Upper lobe of left lung (tissue), 4 donors: ENCODE measurements around the gene CUEDC1.

ENCODE experiments used
- POLR2A ChIP-seq, 4 donors: fragments of 450-650 bp; IDR thresholded peaks; one replicate each; pipeline ENCODE4 v1.5.1; 2016 to 2017; ENCODE audit warnings: antibody characterized with exemption in 4 of 4, mild to moderate bottlenecking in 2 of 4
- TF ChIP-seq, protein P1 (sequence below), 6 experiments: fragments of 450-650 bp in 4 of 6; fragments of 200-600 bp in 2 of 6; sonication (generic) in 2 of 6; IDR thresholded peaks; one replicate each; pipeline ENCODE4 v1.5.1; 2016 to 2019; ENCODE audit warnings: antibody characterized with exemption in 6 of 6

DNA sequence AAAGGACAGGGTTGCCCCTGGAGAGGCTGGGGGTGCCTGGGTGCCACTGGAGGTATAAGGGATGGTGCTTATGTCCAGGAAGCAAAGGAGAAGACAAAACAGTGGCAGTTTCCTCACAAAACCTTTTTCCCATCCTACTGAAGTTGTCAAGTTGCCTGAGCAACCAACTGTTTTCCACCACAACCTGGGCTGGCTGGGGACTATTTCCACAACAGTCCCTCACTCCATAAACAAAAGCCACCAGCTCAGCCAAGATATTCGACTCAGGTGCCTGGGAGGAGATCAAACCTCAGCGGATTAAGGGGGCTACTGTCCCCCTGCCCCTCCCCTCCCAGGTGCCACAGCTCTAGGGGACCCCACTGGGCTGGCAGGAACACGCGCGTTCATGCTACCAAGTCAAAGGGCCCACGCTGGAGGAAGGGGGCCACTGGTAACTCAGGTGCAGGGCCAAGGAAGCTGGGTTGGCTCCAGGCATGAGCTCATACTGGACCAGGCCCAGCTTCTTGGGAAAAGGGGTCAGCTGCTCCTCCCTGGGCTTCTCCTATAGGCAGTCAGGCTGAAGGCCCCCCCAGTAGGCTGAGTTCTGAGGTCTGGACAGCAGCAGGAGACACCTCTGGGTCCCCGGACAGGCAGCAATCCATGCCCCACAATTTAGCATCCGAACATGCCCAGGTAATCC lies 59.7 kb downstream of the CUEDC1 start:
- no peak for TF ChIP-seq POLR2A (IDR thresholded peaks at IDR 0.05)
- TF ChIP-seq, protein P1, sequence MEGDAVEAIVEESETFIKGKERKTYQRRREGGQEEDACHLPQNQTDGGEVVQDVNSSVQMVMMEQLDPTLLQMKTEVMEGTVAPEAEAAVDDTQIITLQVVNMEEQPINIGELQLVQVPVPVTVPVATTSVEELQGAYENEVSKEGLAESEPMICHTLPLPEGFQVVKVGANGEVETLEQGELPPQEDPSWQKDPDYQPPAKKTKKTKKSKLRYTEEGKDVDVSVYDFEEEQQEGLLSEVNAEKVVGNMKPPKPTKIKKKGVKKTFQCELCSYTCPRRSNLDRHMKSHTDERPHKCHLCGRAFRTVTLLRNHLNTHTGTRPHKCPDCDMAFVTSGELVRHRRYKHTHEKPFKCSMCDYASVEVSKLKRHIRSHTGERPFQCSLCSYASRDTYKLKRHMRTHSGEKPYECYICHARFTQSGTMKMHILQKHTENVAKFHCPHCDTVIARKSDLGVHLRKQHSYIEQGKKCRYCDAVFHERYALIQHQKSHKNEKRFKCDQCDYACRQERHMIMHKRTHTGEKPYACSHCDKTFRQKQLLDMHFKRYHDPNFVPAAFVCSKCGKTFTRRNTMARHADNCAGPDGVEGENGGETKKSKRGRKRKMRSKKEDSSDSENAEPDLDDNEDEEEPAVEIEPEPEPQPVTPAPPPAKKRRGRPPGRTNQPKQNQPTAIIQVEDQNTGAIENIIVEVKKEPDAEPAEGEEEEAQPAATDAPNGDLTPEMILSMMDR (IDR thresholded peaks at IDR 0.05), result no peak
